ENCODE data around the gene SLC38A3.

Gene SLC38A3

DNA sequence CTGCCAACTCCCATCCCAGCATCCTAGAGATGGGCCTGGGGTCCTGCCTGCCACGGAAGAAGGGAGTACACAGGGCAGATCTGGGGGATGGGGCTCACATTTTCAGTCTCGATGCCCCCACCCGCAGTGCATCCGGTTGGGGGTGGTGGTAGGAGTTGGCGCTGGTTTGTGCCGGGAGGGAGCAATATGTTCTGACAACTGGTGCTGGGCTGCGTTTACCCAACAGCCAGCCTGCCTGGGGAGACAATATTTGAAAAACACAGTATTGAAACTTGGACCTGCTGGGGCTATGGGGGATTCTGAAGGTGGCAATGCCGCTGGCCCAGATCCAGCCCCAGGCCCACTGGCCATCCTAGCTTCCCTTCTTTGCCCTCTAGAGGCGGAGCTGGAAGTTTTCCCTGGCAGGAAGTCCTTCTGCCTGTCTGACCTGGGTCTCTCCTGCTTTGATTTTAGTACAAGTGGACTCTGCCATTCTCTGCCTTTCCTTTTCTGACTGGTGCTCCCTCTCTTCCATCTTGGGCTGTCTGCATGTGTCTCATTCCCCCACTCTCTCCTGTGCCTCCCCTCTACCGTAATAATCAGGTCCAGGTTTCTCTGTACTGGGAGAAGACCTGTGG, 46.4 kb upstream of the SLC38A3 start:
- Histone ChIP-seq H2BK120ac (ENCODE audit: low read depth, low read length) (no peak overlapping the region), H3K79me2 (ENCODE audit: control insufficient read depth, insufficient read depth, low read length) (peaks cover 33% of the 10 kb centered on the region), H3K36me3 (ENCODE audit: control insufficient read depth, insufficient read depth, low read length) (peaks cover 3% of the 10 kb centered on the region), H2BK15ac (replicated peaks; ENCODE audit: low read depth) (no peak overlapping the region), H4K5ac (ENCODE audit: low read length) (no peak overlapping the region), H3K4ac (ENCODE audit: low read depth, low read length) (no peak overlapping the region), H3K4me1 (ENCODE audit: control insufficient read depth, low read depth, low read length) (peaks cover 31% of the 10 kb centered on the region), H3K4me3 (ENCODE audit: low read length) (no peak overlapping the region), H3K9ac (ENCODE audit: low read length) (peak overlapping the region; percentile 17), H3K4me2 (ENCODE audit: low read length) (no peak overlapping the region), H3K23ac (ENCODE audit: low read length) (no peak overlapping the region), H2AK5ac (ENCODE audit: low read length) (peak overlapping the region; percentile 80), H3K79me1 (ENCODE audit: low read length) (peaks cover 33% of the 10 kb centered on the region), H4K8ac (ENCODE audit: low read depth, low read length) (no peak overlapping the region), H3K18ac (ENCODE audit: low read length) (no peak overlapping the region), H3K56ac (ENCODE audit: low read length) (peak overlapping the region; percentile 53), H2BK5ac (ENCODE audit: low read length) (no peak overlapping the region), H3K27ac (ENCODE audit: low read depth, low read length) (no peak overlapping the region), H3K27me3 (ENCODE audit: insufficient read depth, low read length, poor library complexity) (no peaks in the 10 kb centered on the region)
- WGBS (ENCODE audit: extremely low coverage, insufficient coverage, low lambda C conversion rate), result no CpG with 5 or more reads among the region's 10 CpGs
- no peak for DNase-seq

DNA sequence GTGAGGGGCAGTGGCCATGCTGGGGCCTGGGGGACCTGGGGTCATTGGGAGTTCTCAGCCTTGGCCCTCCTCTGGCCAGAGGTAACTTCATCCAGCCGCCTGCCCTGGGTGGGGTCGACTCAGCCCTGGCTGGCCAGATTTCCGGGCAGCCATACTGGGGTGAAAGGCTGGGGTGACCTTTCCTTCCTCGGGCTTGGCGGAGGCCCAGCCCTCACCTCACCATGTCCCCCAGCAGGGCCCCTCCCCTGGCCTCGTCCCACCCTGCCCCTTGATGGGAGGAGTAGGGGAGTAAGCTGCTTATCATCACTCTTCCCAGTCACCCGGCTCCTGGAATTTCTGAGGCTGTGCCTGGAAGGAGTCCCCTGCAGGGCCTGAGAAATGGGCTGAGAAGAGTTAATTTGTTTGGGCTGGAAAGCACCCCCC, 44.5 kb upstream of the SLC38A3 start:
- Histone ChIP-seq H3K4ac (ENCODE audit: low read depth, low read length) (no peak overlapping the region), H4K8ac (ENCODE audit: low read depth, low read length) (no peak overlapping the region), H3K4me3 (ENCODE audit: low read length) (no peak overlapping the region), H3K4me1 (ENCODE audit: control insufficient read depth, low read depth, low read length) (peaks cover 33% of the 10 kb centered on the region), H3K23ac (ENCODE audit: low read length) (no peak overlapping the region), H2BK120ac (ENCODE audit: low read depth, low read length) (no peak overlapping the region), H3K36me3 (ENCODE audit: control insufficient read depth, insufficient read depth, low read length) (peaks cover 3% of the 10 kb centered on the region), H3K79me2 (ENCODE audit: control insufficient read depth, insufficient read depth, low read length) (peaks cover 34% of the 10 kb centered on the region), H3K27ac (ENCODE audit: low read depth, low read length) (no peak overlapping the region), H3K18ac (ENCODE audit: low read length) (no peak overlapping the region), H2BK15ac (replicated peaks; ENCODE audit: low read depth) (no peak overlapping the region), H3K56ac (ENCODE audit: low read length) (peak overlapping the region; percentile 18), H2BK5ac (ENCODE audit: low read length) (no peak overlapping the region), H4K5ac (ENCODE audit: low read length) (no peak overlapping the region), H3K27me3 (ENCODE audit: insufficient read depth, low read length, poor library complexity) (no peaks in the 10 kb centered on the region), H3K9ac (ENCODE audit: low read length) (peak overlapping the region; percentile 7), H3K79me1 (ENCODE audit: low read length) (peaks cover 41% of the 10 kb centered on the region), H2AK5ac (ENCODE audit: low read length) (no peak overlapping the region), H3K4me2 (ENCODE audit: low read length) (no peak overlapping the region)
- no CpG with 5 or more reads among the region's 7 CpGs for WGBS (ENCODE audit: extremely low coverage, insufficient coverage, low lambda C conversion rate)
- DNase-seq, result peak; percentile 87

DNA sequence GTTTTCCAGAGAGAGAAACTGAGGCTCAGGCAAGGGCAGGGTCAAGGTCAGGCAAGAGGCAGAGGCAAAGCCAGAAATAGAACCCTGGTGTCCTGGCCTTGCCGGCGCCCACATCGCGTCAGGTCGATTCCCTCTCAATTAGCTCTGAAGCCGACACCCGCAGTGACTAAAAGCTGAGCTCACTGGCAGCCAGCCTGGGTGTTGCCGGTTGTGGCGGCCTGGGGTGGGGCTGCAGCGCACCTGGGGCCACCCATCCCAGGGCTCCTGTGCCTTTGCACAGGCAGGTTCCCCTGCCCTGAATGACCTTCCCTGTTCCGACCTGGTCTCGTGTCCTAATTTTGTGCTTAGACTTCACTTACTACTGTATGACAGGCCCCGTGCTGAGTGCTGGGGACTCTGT, 43.8 kb upstream of the SLC38A3 start:
- Histone ChIP-seq H3K18ac (ENCODE audit: low read length) (no peak overlapping the region), H3K4me2 (ENCODE audit: low read length) (no peak overlapping the region), H3K79me1 (ENCODE audit: low read length) (peaks cover 44% of the 10 kb centered on the region), H3K27me3 (ENCODE audit: insufficient read depth, low read length, poor library complexity) (no peaks in the 10 kb centered on the region), H2BK5ac (ENCODE audit: low read length) (peak overlapping the region; percentile 56), H3K4ac (ENCODE audit: low read depth, low read length) (no peak overlapping the region), H3K4me1 (ENCODE audit: control insufficient read depth, low read depth, low read length) (peaks cover 39% of the 10 kb centered on the region), H3K23ac (ENCODE audit: low read length) (peak overlapping the region; percentile 9), H3K36me3 (ENCODE audit: control insufficient read depth, insufficient read depth, low read length) (peaks cover 3% of the 10 kb centered on the region), H2BK120ac (ENCODE audit: low read depth, low read length) (no peak overlapping the region), H3K9ac (ENCODE audit: low read length) (peak overlapping the region; percentile 46), H2BK15ac (replicated peaks; ENCODE audit: low read depth) (no peak overlapping the region), H2AK5ac (ENCODE audit: low read length) (peak overlapping the region; percentile 41), H4K5ac (ENCODE audit: low read length) (no peak overlapping the region), H3K79me2 (ENCODE audit: control insufficient read depth, insufficient read depth, low read length) (peaks cover 32% of the 10 kb centered on the region), H3K27ac (ENCODE audit: low read depth, low read length) (no peak overlapping the region), H4K8ac (ENCODE audit: low read depth, low read length) (no peak overlapping the region), H3K4me3 (ENCODE audit: low read length) (no peak overlapping the region), H3K56ac (ENCODE audit: low read length) (peak overlapping the region; percentile 62)
- WGBS (ENCODE audit: extremely low coverage, insufficient coverage, low lambda C conversion rate), result no CpG with 5 or more reads among the region's 13 CpGs
- DNase-seq, result no peak

DNA sequence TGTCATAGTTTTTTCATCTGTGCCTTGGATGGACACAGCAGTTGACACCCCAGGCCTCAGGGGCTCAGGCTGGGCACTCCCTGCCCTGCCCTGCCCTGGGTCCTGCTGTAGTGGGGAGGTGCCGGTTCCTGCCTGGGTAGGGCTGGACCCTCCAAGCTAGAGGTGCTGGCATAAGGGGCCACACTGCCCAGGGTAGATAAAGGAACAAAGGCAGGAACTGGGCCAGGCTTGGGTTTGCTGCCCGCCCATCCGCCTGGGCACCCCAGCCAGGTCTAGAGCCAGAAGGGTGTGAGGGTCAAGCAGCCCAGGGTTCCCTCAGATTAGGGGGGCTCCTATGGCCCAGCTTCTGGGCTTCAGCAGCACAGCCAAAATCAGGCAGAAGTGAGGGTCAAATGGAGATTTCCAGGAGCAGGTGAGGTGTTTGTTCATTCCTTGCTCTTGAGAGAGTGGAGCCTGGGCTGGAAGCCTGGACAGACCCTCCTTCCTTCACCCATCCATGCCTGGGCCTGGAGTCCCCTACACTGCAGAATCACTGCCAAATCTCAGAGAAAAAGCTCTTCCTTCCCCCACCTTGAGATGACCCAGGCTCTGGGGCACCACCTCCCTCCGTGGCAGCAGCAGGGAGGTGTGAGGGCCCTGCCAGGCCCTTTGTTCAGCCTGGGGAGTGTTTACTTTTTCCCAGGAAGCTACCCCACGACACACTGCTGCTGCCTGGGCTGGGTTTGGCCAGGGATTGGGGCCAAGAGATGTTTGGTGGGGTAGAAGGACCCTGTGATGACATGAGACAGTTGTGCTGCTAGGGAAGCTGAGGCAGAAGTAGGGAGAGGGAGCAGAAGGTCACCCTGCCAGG, 42.8 kb upstream of the SLC38A3 start:
- H3K79me1 ChIP-seq (ENCODE audit: low read length), result peaks cover 48% of the 10 kb centered on the region
- no peak overlapping the region for H3K23ac ChIP-seq (ENCODE audit: low read length)
- no peak overlapping the region for H2BK5ac ChIP-seq (ENCODE audit: low read length)
- WGBS (ENCODE audit: extremely low coverage, insufficient coverage, low lambda C conversion rate), result no CpG with 5 or more reads among the region's 5 CpGs
- H3K27ac ChIP-seq (ENCODE audit: low read depth, low read length), result no peak overlapping the region
- no peaks in the 10 kb centered on the region for H3K27me3 ChIP-seq (ENCODE audit: insufficient read depth, low read length, poor library complexity)
- H3K18ac ChIP-seq (ENCODE audit: low read length), result no peak overlapping the region
- H2AK5ac ChIP-seq (ENCODE audit: low read length), result peak overlapping the region; percentile 7
- peak overlapping the region; percentile 9 for H3K9ac ChIP-seq (ENCODE audit: low read length)
- H3K79me2 ChIP-seq (ENCODE audit: control insufficient read depth, insufficient read depth, low read length), result peaks cover 31% of the 10 kb centered on the region
- H3K56ac ChIP-seq (ENCODE audit: low read length), result peak overlapping the region; percentile 43
- H2BK120ac ChIP-seq (ENCODE audit: low read depth, low read length), result no peak overlapping the region
- peaks cover 3% of the 10 kb centered on the region for H3K36me3 ChIP-seq (ENCODE audit: control insufficient read depth, insufficient read depth, low read length)
- H4K8ac ChIP-seq (ENCODE audit: low read depth, low read length), result no peak overlapping the region
- no peak overlapping the region for H3K4ac ChIP-seq (ENCODE audit: low read depth, low read length)
- no peak overlapping the region for H3K4me3 ChIP-seq (ENCODE audit: low read length)
- no peak overlapping the region for H4K5ac ChIP-seq (ENCODE audit: low read length)
- H3K4me1 ChIP-seq (ENCODE audit: control insufficient read depth, low read depth, low read length), result peaks cover 47% of the 10 kb centered on the region
- no peak overlapping the region for H3K4me2 ChIP-seq (ENCODE audit: low read length)
- DNase-seq, result no peak
- H2BK15ac ChIP-seq (replicated peaks; ENCODE audit: low read depth), result no peak overlapping the region

DNA sequence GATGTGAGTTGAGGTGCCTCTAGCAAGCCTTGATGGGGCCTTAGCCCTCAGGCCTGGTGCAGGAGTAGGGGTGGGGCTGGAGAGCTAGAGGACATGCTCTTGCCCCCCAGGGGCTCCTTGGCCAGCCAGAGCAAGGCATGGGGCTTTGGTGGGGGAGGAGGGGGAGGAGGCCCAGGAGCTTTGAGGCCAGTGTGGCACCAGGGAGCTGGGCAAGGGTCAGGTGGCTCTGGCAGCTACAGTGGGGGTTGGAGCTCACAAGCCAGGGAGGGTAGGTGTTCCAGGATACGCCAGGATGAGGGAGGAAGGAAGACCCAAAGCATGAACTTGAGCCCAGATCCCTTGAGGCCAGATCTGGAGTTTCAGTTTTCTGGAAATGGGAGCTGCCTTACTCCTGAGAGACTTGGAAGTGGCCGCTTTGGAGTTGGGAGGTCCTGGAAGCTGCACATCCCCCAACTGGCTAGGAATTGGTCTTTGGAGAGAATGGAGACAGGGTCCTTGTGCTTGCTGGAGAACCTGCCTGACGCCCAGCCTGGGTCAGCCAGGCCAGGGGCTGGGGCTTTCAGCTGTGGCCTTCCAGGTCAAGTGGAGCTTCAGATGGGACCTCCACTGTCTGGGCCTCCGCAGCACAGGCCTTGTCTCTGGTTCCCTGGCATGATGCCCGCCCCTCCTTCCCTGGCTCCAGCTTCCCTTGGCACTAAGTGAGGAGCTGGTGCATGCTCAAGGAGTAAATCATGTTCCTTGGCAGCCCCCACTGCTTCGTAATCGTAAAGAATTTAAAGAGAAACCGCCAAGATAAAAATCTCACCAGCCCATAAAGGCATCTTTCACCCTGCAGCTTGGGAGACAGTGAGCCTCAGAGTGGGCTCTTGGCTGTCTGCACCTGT, 41.3 kb upstream of the SLC38A3 start:
- no peak overlapping the region for H2BK5ac ChIP-seq (ENCODE audit: low read length)
- no CpG with 5 or more reads among the region's 8 CpGs for WGBS (ENCODE audit: extremely low coverage, insufficient coverage, low lambda C conversion rate)
- H3K4me2 ChIP-seq (ENCODE audit: low read length), result no peak overlapping the region
- no peak overlapping the region for H3K9ac ChIP-seq (ENCODE audit: low read length)
- H3K56ac ChIP-seq (ENCODE audit: low read length), result peak overlapping the region; percentile 47
- H2AK5ac ChIP-seq (ENCODE audit: low read length), result no peak overlapping the region
- H2BK120ac ChIP-seq (ENCODE audit: low read depth, low read length), result no peak overlapping the region
- peaks cover 47% of the 10 kb centered on the region for H3K4me1 ChIP-seq (ENCODE audit: control insufficient read depth, low read depth, low read length)
- no peak overlapping the region for H3K4ac ChIP-seq (ENCODE audit: low read depth, low read length)
- H3K79me1 ChIP-seq (ENCODE audit: low read length), result peaks cover 46% of the 10 kb centered on the region
- no peaks in the 10 kb centered on the region for H3K27me3 ChIP-seq (ENCODE audit: insufficient read depth, low read length, poor library complexity)
- no peak overlapping the region for H3K23ac ChIP-seq (ENCODE audit: low read length)
- no peak overlapping the region for H4K8ac ChIP-seq (ENCODE audit: low read depth, low read length)
- no peak overlapping the region for H3K27ac ChIP-seq (ENCODE audit: low read depth, low read length)
- no peak overlapping the region for H3K4me3 ChIP-seq (ENCODE audit: low read length)
- no peak overlapping the region for H4K5ac ChIP-seq (ENCODE audit: low read length)
- DNase-seq, result no peak
- H3K36me3 ChIP-seq (ENCODE audit: control insufficient read depth, insufficient read depth, low read length), result peaks cover 3% of the 10 kb centered on the region
- no peak overlapping the region for H3K18ac ChIP-seq (ENCODE audit: low read length)
- peaks cover 27% of the 10 kb centered on the region for H3K79me2 ChIP-seq (ENCODE audit: control insufficient read depth, insufficient read depth, low read length)
- no peak overlapping the region for H2BK15ac ChIP-seq (replicated peaks; ENCODE audit: low read depth)
